GDM1 (cell line): Measurements from ENCODE around the gene PLEKHA8.

Source experiments
- DNase-seq: peaks from one replicate; lab custom pipeline; 2025; lab: John Stamatoyannopoulos, UW

PLEKHA8 gene

GRCh38 chr7:30112103-30112713 is 84.0 kb downstream of the PLEKHA8 start:
- no peak for DNase-seq

GRCh38 chr7:30113144-30113543 is 84.9 kb downstream of the PLEKHA8 start:
- no peak for DNase-seq

- DNase-seq = no peak
Observed at GRCh38 chr7:30114536-30115238, 86.5 kb downstream of the PLEKHA8 start.

GRCh38 chr7:30115709-30116297 is 87.6 kb downstream of the PLEKHA8 start:
- DNase-seq = no peak

- no peak for DNase-seq
Observed at GRCh38 chr7:30116771-30117170, 88.6 kb downstream of the PLEKHA8 start.

DNA sequence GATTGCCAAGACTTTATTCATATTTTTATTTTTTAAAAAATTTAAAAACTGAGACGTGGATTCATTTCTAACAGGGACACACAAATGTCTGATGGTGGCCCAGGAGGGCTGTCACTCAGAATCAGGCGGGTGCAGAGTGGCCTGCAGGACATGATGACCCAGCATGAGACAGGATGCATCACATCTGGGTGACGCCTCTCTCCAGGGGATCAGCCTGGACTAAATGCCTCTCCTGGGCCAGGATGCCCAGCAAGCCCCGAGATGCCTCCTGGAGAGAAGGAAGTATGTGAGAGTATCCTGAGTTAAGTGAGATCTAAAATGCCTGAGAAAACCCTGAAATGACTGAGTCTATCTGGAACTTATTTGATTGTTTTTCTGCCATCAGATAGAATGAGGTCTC is 89.7 kb downstream of the PLEKHA8 start:
- DNase-seq = no peak

- DNase-seq = no peak
Observed at GRCh38 chr7:30119890-30120577, 91.8 kb downstream of the PLEKHA8 start.

DNA sequence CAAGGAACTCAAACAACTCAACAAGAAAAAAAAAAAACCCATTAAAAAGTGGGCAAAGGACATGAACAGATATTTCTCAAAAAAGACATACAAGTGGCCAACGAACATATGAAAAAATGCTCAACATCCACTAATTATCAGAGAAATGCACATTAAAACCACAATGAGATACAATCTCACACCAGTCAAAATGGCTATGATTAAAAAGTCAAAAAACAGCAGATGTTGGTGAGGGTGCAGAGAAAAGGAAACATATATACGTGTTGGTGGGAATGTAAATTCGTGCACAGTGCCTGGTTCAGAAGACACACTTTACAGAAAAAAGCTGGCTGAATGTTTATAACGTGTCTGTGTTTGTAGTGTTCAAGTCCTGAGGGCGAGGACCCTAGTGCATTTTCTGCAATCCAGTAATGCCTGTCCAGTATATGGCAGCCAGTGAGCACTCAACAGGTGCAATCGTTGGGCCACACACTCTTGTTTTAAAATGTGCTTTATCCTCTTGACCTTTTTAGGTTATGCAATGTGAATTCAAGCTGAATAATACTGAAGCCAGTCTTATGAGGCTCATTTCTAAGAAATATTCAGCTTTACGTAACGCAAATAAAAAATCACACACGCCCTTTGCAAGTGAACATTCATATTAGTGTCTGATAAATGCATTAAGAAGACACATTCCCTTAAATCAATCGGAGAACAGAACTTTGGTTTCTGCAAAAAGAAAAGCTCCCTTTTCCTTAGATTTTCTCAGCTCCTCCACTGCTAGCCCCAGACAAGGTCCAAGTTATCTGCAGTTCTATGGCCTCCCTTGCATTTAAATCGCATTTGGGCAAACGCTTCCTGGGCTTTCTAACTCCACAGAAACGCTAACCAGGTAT is 105.8 kb downstream of the PLEKHA8 start:
- DNase-seq = no peak

DNA sequence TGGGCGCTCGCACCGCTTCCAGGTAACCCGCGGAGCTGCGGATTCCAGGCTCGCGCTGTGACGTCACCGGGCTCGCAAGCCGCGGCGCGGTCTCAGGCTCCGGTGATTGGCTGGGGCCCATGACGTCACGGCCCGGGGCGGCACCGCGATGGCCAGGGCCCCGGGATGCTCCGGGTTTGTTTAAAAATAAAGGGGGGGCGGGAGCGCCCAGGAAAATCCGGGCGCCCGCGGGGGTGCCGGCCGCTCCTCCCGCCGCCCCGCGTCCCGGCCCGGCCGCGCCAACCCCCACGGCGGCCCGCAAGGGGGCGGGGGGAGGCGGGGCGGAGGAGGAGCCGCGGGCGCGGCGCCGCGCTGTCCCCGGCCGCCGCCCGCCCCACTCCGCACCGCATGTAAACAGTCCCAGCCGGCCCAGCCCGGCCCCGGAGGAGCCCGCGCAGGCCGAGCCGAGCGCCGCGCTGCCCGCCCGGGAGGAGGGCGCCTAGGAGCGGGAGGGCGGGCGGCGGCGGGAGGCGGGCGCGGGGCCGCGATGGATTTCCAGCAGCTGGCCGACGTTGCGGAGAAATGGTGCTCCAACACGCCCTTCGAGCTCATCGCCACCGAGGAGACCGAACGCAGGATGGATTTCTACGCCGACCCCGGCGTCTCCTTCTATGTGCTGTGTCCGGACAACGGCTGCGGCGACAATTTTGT is 106.5 kb downstream of the PLEKHA8 start, which contains the start of gene MTURN:
MTURN (plus strand) TSS at position 376 of the 690 bp plus-strand sequence; CDS start at position 527, 151 bp downstream.
- DNase-seq = peak; percentile 70

GRCh38 chr7:30135301-30136116 is 107.3 kb downstream of the PLEKHA8 start:
- DNase-seq = no peak

DNA sequence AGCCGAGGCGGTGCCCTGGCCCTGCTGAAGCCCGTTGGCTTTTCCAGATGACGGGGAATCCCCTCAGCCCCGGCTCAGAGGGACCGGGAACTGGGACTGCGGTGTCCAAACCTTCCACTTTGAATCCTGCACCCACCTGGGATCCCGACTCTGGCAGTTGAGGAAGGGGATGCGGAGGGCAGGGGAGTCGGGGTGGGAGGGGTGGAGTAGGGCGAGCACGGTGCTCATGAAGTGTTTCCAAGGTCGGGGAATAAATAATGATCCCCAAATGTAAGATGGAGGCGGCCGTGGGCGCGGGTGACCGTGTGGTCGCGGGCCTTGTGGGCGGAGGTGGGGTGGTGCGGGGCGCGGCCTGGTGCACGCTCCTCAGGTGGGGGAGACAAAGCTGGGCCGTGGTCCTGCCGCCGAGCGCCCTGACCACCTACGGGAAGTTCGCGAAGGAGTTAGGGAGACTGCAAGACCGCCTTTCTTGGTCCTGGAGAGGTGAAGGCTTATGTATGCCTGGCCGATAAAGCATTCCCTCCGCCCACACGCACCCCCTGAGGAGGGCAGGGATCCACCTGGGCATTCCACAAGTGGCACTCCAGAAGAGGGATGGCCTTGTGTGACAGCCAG is 108.0 kb downstream of the PLEKHA8 start:
- no peak for DNase-seq

DNA sequence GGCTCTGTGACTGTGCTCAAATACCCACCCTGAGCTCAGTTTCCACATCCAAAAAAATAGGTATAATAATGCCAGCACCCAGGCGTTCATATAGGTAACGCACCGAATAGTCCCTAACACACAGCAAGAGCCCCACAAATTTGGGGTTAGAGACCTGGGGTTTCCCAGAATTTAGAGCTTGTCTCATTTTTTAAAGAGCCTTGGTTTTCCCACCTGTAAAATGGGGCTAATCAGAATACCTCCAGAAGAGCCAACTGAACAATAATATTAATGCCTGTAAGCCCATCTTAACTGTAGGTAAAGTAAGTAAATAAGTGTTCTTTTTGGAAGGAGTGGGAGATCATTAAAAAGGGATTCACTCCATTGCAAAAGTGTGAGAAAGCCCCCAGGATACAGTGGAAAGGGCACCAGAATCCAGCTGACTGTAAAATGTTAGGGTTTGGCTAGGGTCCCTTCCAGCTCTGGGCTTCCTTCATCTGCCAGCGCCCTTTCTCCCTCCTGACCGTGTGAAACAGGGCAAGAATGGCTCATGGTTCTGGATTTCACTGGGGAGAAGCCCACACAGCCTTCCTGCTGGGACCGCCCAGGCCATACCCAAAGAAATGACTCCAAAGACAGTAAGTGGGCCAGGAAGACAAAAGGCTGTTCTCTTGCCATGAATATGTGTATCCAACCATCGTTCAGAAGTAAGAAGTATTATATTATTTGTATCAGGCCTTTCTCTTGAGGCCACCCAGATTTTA is 108.7 kb downstream of the PLEKHA8 start:
- no peak for DNase-seq

DNA sequence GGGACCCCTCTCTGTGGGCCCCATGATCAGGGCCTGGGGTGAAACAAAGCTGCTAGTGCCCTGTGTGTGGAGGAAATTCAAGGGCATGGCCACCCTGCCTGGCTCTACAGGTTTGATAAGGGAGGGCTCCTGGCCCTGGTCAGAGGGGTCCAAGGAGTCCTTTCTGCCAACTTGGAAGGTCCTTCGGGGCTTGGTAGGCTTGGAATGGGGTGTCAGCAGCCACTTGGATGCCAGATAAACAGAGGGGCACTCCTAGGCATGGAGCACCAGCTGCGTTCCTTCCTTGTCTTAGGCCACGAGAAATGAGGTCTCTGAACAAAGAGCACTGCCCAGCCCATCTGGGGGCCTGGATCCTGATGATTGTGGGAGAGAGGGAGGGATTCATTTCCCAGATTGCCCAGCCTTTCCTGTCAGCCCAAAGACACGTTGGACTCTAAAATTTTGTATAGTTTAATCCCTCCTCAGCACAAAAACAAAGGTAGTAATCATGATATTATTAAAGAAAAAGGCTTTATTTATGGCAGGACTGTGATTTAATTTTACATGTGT is 111.7 kb downstream of the PLEKHA8 start:
- DNase-seq = no peak

- no peak for DNase-seq
Observed at GRCh38 chr7:30140456-30140855, 112.2 kb downstream of the PLEKHA8 start.

DNA sequence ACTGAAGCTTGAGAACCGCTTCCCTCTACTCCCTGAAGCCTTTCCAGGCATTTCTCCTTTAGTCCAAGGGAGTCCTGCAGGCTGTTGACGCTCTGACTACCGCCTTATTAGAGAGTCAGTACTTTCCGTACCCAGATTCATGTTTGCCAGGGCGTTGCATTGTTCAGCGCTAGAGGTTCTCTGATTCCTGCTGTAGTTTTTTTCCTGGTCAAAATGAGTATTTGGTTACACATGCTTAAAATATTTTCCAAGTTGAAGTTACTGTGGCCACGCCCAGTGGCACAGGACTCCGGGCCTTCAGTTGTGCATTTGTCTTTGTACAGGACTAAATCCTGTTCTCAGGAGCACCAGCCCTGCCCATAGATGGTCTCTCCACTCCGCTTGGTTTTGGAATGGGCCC is 114.5 kb downstream of the PLEKHA8 start:
- DNase-seq = no peak

GRCh38 chr7:30143748-30144251 is 115.6 kb downstream of the PLEKHA8 start:
- DNase-seq = no peak

GRCh38 chr7:30144657-30145306 is 116.6 kb downstream of the PLEKHA8 start:
- DNase-seq = no peak

DNA sequence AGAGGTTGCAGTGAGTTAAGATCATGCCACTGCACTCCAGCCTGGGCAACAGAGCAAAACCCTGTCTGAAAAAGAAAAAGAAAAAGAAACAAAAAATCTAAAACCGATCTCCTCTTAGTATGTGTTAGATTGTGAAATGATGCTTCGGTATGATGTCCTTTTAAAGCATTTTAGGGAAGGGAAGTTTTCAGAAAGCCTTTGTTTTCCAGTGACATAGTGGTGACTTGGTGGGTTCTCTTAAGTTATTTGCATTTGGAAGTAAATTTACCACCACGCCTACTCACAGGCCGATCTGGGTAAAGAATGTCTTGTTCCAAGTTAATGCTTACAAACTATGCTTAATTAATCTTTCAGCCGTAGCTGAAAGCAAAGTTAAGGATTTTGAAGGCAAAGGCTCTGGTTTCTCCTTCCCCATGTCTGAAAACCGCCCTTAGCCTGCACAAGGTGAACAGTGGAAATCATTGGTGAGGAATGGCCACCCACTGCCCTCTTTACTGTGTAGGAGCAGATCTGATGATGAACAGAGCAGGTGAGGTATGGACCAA is 117.3 kb downstream of the PLEKHA8 start:
- DNase-seq = no peak
